NK-92 treated with Interleukin-12 subunit alpha and Interleukin-12 subunit beta, amount 100 ng/mL, for 24 hours (cell line): ENCODE measurements around the gene BHLHE41.

Experiments
- DNase-seq: peaks from one replicate; lab custom pipeline; 2025; lab: John Stamatoyannopoulos, UW

The BHLHE41 gene

DNA sequence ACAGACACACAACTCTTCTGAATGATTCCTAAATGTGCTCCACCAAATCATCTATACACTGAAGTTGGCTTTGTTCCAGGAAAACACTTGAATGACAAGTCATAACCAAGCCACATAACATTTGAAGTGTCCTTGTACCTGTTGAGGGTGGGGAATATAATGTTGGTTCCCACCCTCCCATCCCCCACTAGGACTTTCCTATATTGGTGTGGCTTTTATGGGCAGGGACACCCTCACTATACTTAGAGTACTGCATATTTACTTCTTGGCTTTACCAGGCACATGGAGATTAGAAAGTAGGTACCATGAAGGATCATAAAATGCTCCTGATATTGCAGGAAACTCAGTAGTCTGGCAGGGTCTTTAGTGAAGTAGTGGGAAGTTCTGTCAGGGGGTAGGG is 9.7 kb upstream of the BHLHE41 start:
- DNase-seq = no peak

DNA sequence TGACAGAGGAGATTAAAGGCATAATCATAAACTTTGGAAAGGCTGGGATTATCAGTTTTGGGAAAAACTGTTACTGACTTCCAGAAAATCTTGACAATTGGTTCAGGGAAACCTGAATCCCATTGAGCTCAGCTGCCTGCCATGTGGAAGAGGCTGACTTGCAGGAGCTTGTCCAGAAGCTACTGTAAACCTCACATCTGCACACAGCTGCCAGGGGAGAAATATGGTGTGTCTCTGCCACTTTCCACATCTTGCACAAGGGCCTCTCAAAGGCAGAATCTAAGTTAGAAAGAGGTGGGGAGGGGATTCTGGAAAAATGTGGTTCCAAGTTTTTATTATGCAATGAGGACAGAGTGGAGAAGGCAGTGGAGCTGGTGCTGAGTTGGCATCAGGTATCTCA is 8.7 kb upstream of the BHLHE41 start:
- no peak for DNase-seq

DNA sequence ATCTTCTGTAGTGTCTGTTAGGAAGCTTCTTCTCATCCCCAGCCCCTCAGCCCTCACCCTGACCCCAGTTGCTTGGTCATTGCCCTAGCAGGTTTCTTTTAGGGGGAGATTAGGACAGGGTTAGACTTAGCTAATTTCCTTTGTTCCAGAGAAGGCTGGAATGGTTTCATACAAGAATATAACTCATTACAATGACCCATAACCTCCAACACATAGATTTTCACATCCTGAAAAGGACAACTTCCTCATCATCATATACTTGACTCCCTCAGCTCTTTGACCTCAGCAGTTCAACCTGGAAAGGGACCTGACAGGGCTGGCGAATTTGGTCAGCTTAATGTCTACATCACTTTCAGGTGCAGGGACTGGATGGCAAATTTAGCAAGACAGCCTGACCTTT is 8.0 kb upstream of the BHLHE41 start:
- no peak for DNase-seq

DNA sequence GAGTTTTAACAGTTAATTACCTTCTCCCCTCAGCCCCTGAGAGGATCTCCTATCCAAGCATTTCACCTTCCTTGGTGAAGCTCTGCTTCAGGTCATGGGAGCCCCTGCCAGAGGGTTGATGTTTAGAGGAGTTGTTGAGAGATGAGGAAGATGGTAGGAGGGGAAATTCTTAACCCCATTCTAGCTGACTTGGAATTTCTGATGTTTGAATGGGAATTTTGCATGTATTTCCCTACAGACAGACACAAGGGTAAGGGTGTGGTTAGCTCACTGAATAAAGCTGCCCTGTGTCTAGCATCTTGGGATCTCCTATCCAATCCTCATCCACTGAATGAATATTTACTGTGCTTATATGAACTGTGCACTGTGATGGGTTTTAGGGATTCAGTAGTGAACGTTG is 7.1 kb upstream of the BHLHE41 start:
- no peak for DNase-seq

DNA sequence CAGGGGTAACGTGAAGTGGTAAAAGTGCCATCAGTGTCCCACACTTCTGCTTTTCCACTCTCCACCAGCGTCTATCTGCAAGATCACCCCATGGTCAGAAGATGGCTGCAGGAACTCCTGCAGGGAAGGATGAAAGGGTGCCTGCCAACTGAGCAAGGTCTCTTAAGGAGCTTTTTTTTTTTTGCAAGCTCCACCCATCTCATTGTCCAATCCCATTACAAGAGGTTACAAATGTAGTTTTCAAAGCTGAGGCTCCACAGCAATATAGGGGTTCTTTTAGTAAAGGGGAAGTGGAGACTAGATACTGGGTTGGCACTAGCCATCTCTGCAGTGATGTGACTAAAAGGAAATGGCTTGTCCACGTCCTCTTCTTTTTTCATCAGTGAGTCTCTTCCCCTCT is 5.9 kb upstream of the BHLHE41 start:
- no peak for DNase-seq

DNA sequence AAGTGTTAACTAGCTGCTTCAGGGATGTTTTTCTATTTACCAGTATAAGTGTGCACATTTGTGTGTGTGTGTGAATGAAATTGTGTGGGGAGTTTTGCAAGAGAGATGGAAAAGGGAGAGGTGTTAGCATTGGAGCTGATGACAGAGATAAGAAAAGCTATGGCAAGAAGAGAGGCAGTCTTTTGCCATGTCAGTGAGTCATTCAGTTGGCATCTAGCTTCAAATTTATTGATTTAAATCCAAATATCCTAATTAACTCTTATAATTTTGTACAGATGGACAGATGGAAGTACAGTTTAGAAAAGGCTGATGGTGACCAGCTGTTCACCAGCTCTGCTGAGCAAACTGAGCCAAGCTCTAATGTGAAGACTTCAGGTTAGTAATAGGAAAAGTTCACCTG is 3.3 kb upstream of the BHLHE41 start:
- no peak for DNase-seq

DNA sequence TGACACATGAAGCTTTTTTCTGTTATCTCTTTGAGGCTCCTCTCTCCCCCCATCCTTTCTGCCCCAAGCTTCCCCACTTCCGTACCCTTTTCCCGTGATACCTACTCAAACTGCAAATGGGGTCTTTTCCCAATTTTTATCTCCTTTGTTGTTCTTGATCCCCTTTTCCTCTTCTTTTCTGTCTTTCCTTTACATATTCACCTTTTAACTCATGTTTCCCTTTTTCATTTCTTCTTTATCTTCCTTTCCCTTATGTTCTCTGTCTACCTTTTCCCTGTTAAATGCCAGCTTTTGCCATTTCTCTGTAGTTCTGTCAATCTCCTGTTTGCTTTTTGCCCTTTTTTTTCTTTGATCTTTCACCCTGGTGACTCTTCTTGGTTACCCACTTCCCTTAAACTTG is 2.6 kb upstream of the BHLHE41 start:
- DNase-seq = no peak

DNA sequence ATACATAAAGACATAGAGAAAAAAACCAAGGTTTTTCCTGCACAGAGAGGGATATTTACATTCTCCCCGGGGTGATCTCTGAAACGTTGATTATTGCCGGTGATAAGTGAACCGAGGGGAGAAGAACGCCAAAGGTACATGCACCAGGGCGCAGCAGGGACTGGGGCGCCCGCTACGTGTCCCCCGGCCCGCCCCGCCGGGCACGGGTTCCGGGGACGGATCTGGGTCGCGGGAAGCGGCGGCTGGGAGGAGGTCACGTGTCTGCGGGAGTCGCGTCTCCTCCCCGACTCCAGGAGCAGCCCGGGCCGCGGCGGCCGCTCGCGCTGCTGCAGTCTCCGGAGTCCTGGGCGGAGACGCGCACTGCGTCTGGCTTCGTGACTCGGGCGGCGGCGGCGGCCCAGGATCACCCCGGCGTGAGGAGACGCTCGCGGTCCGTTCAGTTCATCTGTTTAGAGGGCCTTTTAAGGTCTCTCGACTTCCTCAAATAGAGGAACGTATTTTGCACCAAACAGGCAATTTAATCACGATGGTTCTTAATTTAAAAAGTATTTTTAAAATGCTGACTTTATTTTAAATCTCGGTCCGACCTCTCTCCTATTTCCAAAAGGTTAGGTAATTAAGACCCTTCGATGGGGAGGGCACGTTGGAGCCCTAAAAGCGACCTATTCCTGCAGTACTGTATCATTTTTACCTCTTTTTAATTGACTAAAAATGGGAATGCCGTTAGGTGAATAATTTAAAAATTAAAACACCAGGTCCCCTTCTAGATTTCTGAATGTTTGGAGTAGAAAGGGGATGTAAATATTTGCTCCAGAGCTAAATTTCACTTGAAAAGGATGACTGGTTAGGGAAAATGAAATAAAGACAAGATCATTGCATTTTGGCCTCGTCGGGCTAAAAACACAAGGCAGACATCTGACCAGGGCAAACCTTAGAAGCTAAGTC is 1.8 kb upstream of the BHLHE41 start:
- no peak for DNase-seq

DNA sequence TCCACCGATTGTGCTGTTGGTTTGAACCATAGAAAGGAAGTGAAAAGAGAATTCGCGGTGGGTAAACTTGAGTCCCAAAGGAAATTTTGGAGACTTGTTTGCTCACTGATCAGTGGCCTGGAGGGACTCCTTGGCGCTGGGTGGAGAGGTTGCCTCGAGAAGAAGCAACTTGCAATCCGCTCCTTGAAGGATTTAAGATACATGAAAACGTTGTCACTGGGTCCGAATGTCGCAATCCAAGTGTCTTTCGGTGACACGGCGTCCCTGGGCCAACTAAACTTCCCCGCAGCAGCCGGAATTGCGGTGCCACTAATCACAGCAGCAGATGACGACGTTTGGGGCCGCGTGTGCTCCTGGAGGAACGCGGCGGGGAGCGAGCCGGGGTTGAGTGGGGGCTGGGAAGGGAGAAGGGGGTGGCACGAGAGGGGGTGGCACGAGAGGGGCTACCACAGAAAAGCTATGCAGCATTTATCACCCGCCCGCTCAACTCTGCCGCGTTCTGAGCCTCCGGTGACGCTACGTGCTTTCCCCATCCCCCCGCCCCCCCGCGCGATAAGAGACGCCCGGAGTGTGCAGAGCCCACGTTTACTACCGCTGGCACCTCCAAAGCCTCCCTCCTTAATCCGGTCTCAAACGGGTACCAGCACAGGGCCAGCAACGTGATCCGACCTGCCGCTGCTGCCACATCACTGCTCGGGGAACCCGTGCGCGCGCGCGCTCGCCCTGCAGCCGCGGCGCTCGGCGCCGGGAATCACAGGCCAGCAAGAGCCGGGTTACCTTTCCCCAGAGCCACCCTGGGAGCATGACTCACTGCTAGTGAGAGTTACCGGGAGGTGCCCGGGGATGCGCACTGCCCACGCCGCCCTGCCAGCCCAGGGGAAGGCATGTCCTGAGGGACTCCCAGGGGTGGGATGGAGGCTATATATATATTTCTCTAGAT is 833 bp upstream of the BHLHE41 start:
- DNase-seq = no peak

DNA sequence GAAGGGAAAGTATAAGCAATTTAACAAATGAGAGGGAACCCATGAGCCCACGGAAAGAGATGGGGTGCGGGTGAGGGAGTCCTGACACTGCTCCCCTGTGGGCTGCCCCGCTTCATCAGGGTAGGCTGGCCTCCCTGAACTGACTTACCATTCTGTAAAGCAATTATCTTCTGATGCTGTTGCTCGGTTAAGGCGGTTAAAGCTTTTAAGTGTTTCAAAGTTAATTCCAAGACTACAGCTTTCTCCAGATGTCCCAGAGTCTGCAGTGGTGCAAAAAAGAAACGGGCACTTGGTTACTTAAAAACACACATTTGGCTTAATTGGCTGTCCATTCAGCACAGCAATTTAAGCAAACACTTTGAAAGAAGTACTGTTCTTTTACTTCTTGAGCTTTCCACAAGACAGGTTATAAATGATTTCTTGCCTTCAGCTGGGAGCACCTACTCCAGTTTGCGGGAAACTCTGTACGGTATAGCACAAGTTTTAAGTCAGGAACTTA is 1.3 kb downstream of the BHLHE41 start:
- DNase-seq = no peak

DNA sequence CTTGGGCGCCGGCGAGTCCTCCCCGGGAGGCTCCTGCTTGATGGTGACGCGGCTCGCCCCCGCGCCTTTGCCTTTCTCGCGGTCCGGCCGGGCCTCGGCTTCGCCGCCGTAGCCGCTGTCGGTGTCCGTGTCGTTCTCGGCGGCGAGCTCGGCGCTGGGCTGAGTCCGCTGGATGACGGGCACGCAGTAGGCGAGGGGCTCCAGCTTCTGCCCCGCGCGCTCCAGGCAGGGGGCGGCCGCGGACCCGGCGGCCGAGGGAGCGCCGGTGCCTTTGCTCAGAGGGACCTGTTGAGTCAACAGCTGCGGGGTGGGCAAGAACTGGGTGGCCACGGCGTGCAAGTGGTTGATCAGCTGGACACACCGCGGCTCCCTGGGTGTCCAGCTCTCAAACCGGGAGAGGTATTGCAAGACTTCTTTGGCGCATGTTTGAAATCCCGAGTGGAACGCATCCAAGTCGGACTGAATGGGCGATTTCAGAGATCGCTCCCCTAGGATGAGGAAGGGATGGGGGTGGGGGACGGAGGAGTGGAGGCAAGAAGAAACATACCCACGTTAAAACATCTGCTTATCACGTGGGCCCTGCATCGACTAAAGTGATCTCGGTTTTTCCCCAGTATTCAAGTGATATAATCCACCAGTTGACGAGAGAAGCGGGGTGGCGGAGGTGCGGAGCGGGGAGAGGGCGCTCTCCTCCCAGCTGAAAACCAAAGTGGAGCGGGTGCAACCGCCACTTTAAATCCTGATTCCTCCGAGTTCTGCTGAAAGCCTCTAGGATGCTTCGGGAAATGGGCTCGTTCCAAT is 2.0 kb downstream of the BHLHE41 start:
- DNase-seq = no peak

DNA sequence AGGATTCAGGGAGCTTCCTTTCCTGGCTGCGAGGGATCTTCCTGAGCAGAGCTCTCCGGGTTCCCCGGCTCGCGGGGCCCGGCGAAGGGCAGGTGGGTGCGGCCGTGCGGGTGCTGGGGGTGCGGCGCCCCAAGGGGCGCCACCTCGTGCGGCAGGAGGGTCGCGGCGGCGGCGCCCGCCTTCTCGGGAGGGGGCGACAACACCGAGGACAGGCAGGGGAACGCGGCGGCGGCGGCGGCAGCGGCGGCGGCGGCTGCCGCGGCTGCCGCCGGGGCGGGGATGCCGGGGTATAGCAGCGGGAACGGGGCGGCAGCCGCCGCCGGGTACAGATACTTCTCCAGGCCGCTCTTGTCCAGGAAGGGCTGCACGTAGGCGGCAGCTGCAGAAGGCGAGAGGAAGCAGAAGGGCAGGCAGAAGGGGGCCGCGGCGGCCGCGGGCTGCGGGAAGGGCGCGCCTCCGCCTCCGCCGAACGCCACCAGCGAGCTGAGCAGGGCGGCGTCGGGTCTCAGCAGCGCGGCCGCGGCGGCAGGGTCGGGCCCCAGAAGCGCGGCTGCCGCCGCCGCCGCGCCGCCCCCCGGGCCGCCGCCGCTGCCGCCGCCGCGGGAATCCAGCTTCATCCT is 2.7 kb downstream of the BHLHE41 start:
- DNase-seq = no peak

DNA sequence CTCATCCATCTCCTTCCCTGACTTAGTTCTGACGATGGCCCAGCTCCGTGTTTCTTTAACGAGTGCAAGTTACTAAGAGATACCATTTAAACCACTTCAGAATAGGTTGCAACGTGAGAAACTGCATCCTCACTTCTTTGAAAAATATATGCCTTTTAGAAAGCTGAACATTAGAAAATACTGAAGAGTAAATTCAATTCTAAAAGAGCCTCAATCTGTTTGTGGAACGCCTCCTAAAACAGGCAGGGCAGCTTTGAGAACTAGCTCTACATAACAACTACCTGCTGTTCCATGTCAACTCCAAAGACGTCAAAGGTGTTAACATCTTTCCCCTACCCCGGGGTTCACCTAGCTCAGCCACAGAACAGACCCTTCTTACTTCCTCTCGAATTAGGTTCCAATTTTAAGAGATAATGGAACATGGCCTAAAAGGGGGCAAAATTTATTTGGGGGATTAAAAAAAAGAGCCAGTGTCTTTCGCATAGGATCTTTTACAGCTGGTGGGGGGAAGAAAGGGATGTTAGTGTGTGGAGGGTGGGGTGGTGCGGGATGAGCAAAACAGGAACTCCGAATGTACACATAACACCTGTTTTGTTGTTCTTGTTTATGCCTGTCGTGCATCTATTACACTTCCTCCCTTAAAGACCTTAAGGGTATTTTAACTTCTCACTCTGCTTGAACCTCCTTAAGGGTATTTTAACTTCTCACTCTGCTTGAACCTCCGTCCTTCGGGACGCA is 3.3 kb downstream of the BHLHE41 start:
- DNase-seq = no peak

DNA sequence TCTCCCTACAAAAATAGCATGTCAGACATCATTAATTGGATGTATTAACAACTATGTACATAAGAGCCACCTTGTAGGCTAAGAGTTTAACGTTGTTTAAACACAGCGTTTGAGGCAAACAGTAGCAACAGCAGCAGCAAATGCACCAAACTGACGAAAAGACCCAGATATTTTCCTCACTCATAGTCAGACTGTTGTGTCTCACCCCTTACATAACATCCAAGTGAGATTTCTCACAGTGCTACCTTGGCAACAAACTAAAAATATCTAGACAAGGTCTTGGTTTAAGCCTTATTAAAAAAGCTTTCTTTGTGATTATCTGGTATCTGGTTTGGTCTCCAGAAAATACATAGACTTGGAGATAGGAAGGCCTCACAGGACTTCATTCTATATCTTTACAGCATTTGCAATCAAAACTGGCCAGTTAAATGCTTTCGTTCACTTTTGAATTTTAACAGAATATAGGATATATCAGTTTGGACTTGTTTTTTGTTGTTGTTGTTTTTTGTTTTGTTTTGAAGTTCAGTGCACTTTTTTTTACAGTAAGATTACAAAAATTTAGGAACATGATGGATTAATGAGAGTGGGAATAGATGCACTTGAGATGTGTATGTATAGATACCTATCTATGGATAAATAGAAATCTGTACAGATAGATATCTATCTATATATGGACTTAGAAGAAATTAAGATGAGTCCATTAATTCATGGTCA is 4.1 kb downstream of the BHLHE41 start:
- no peak for DNase-seq

DNA sequence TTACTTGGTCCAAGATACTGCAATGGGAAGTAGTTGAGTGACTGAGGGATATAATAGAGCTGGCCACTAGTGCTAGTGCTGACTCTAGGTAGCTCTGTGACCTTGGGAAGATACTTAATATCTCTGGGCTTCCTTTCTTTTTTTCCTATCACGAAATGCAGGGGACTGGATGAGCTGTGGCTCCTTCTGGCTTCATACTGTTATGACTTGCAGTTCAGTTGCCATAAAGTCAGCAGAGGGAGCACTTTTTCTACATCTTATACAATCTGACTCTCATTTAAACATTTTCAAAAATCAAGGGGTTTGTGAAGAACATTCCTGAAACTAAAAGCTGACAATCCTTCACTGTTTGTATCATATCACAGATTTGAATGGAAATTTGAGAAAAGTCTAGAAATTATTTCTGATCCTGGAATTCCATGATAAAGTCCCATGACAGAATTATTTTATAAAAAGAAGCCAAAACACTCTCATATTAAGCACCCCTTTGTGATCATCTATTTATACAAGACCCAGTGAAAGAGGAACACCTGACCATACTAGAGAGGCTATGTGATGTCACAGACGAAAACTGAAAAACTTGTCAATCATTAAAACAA is 5.3 kb downstream of the BHLHE41 start:
- DNase-seq = no peak

DNA sequence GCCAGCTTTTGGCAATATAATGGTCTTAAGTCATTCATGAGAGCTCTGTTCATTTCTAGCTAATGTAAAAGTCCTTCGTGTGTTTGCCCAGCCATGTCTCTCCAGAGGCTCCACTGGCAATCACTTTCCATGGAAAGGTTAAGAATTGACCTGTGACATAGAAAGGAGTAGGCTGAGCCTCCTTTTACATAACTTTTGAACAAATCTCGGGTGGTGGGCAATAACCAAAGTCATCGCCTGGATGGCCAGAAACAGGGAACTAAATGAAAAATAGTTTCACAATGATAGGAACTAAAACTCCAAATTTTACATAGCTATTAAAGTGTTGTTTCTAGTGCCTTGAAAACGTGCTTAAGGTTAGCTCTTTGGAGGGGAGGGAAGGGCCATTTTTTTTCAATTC is 6.5 kb downstream of the BHLHE41 start:
- DNase-seq = no peak

DNA sequence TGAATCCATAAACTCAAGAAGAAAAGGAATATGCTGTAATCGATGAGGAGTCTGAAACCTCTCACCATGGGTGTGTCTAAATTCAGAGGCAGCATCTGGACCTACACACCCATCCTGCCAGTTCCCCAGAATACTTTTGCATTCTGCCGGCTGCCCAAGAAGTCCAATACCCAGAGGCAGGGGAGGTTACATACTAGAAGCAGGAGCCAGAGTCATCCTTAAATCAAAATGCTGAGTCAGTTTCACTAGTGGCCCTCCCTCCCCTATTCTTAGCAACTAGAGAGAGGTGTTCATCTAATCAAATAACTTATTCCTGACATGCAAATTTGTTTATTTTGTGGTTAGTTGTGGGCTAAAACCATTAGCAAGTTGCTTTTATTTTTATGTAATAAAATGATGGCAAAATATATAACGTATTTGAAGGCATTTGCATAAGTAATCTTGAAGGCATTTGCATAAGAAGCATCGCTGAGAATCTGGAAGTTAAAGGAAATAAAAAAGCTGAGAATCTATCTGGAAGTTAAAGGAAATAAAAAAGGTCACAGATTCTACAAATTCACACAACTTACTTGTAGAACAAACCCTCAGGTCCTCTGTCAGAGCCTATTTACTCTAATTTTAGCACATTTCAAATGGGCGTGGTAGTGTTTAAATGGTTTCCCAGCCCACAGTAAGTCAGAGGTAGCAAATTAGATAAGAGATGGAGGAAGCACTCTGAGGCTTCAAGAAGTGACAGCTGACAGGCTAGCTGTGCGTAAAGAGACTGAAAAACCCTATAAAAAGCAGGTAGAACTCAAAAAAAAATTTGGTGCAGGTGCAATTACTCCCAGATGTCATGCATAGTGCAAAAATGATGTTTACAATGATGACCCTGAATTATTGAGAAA is 7.8 kb downstream of the BHLHE41 start:
- DNase-seq = no peak

DNA sequence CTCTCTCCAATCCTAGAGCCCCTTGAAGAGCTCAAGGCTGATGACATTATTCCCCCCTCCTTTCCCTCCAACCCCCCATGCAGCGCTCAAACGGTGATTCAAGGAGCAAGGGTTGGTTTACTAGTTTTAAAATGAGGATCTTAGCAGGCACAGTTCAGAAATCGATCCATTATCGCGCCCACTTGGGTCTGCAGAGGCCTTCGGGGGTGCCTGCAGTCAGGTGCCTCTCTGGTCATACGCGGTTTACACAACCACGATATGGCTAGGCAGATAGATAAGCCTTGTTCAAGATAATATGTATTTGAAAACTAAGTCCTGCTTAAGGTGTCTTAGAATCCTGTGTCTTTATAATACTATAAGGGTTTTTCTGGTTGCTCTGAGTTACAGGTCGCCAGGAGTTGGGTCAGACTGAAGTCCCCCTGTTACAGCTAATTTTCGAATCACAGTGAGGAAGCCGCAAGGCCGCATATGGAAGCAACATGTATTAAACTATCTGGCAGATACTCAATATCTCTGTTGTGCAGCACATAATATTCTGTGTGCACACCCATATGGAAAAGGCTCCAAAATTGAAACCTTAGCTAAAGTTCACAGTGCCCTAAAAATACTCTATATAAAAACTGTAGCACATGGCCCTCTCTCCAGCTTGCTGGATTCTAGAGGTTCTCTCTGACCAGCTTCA is 10.0 kb downstream of the BHLHE41 start:
- DNase-seq = no peak
